Measurements from ENCODE around the gene ZC3H7A.
"Not testable (repeated sequence)": the region's sequence is repeated elsewhere in the genome, so short reads cannot be mapped to it uniquely, and the experiment has no call there.

The ZC3H7A gene

DNA sequence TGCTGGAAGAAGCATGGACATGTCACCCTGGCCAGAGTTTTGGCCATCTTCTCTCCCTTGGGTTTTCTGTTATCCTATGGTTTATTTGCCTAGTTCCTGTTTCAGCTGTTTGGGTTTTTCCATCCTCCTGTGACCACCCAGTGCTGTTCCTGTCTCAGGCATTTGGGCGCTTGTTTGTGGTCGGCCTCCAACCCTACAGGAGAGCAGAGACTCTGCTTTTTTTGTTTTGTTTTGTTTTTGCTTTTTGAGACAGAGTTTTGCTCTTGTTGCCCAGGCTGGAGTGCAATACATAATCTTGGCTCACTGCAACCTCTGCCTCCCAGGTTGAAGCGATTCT lies 3.3 kb upstream of the ZC3H7A start:
- DNase-seq, result no peak

DNA sequence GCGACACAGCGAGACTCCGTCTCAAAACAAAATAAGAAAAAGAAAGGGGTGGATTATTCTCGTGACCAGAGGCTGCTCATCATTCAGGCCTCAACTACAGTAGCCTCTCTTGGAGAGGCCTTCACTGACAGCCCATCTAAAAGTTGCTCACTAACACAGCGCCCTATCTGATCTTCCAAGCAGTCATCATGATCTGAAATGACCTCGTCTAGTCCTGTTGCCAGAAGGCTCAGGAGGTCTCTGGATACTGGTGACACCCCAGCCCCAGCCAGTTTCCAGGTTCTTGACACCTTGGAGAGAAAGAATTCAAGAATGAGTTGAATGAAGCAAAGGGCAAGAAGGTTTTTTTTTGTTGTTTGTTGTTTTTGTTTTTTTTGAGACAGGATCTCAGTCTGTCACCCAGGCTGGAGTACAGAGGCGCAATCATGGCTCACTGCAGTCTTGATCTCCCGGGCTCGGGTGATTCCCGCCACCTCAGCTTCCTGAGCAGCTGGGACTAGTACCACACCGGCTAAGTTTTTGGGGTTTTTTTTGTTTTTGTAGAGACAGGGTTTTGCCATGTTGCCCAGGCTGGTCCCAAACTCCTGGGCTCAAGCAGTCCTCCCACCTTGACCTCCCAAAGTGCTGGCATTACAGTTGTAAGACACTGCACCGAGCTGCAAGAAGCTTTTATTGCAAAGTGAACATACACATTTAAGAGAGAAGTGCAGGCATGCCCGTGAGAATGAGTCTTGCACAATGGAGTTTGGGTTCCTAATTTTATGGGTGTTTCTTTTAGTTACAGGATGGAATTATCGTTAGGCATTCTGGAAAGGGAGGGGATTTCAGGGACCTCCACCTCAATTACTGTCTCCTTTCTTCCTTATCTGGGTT lies 2.7 kb upstream of the ZC3H7A start:
- no peak for DNase-seq

DNA sequence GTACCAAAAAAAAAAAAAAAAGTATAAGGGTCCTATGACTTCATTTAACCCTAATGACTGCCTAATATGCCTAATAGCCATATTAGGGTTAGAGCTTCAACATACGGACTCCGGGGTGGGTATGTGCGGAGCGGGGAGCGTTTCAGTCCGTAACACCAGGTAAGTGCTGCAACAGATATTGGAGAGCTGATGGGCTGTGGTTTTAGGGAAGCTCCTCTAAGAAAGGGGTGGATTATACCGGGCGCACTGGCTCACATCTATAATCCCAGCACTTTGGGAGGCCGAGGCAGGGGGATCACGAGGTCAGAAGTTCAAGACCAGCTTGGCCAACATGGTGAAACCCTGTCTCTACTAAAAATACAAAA lies 1.9 kb upstream of the ZC3H7A start:
- no peak for DNase-seq

DNA sequence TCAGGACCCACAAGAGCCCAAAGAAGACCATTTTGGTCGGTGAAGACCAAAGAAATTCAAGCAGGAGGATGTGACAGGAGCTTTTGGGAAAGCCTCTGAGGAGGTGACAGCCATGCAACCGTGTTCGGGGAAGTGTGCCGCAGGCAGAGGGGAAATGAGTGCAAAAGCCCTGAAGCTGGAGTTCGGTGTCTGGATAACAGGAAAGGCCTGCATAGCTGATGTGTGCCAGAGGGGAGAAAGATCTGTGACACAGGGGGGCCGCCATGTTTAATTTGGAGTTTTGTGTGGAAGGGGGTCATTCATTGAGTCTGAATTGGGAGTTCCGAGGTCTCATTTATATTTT lies 870 bp upstream of the ZC3H7A start:
- DNase-seq, result no peak

DNA sequence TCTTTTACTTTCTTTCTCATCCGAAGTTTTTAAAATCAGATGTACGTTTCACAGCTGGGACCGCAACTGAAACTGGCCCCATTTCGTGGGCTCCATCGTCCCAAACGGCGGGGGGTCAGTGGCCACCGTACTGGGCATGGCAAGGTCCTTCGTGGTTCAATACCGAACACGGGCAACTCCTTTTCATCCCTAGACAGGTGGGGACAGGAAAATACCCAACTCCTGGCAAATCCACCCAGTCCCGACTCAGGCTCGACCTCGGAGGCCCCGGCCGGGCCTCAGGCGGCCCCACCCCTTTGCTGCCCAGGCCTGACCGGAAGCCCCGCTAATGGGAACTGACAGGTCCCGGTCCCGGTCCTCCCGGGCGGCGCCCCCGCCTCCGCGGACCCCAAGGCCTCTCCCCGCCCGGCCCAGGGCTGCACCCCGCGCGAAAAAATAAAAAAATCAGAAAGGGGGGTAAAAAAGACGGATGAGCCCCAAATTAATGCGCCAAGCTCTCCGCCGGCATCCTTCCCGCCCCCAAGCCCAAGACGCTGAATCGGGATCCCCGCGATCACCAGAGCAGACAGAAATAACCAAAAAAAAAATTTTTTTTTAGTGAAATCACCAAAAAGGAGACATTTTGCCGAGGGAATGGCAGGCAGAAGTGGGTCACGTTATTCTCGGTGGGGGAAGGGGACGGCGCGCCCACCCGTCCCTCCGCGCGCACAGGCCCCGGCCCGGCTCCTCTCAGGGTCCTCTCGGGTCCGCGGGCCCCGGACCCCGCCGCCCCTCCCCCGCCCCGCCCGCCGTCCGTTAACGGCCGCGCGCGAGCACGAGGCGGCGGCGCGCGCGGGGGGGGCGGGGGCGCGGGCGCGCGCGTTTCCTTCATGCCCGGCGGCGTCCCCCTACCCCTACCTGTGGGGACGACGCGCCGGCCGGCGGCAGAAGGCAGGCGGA lies 562 bp downstream of the ZC3H7A start:
- no peak for DNase-seq

DNA sequence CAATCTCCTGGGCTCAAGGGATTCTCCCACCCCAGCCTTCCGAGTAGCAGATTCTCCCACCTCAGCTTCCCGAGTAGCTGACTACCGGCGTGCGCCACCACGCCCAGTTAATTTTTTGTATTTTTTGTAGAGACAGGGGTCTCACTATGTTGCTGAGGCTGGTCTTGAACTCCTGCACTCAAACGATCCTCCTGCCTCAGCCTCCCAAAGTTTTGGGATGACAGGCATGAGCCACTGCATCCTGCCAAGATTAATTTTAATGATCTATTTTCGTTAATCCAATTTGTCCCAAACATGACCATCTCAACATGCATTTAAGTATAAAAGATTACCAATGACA lies 1.2 kb downstream of the ZC3H7A start:
- DNase-seq, result no peak

DNA sequence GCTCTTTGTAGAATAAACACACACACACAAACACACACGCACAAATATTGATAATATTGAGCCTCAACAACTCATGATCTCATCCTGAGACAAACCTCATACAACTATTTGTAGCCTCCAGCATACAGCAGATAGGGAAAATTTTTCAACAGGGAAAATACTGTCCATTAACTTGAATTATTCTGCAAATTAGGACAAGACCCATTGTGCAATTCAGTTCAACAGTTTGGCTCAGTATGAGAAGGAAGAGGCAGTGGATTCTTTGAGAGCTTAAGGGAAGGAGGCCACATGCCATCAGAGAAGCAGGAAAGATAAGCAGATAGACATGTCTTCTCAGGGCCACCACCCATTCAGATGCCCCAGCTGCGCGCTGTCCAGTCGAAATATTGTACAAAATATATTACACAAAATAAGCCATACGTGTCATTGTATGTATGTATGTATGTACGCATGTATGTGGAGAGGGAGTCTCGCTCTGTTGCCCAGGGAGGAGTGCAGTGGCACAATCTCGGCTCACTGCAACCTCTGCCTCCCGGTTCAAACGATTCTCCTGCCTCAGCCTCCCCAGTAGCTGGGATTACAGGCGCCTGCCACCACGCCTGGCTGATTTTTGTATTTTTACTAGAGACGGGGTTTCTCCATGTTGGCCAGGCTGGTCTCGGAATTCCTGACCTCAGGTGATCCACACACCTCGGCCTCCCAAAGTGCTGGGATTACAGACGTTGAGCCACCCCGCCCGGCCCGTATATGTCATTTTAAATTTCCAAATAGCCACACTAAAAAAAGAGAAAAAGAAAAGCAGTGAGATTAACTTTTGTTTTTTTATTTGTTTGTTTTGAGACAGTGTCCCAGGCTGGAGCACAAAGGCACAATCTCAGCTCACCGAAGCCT lies 1.8 kb downstream of the ZC3H7A start:
- DNase-seq, result no peak

DNA sequence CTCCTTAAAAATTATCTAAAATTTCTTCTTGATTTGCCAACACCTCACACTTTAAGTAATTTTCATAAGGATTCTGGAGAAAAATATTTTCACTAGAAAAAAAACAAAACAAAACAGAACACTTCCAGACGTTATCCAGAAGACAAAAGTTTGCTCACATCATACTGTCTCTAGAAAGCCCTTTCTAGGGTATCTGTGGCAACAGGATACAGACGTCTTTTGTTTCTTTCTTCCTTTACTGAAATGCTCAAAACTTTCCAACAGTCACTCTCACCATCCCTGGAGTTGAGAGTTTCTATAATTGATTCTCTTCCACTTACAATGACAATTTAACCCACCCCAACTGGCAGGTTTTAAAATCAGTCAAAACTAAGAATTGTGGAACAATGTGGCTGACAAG lies 2.6 kb downstream of the ZC3H7A start:
- no peak for DNase-seq

DNA sequence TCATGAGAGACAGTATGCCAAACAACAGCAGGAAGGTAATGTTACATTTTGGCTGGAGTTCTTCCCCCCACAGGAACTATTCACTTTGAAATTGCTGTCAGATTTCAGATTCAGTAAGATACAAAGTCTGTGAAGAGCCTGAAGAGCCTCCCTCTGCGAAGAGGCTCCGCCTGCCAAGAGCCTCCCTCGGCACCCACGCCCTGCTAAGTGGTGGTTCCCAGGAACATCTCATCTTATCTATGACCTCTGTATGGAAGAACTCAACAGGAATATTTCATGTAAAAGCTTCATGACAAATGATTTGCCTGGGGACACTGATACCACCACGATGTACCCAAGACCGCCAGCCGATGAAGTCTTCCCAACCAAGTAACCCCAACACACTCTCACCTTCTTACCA lies 3.2 kb downstream of the ZC3H7A start:
- DNase-seq, result no peak

DNA sequence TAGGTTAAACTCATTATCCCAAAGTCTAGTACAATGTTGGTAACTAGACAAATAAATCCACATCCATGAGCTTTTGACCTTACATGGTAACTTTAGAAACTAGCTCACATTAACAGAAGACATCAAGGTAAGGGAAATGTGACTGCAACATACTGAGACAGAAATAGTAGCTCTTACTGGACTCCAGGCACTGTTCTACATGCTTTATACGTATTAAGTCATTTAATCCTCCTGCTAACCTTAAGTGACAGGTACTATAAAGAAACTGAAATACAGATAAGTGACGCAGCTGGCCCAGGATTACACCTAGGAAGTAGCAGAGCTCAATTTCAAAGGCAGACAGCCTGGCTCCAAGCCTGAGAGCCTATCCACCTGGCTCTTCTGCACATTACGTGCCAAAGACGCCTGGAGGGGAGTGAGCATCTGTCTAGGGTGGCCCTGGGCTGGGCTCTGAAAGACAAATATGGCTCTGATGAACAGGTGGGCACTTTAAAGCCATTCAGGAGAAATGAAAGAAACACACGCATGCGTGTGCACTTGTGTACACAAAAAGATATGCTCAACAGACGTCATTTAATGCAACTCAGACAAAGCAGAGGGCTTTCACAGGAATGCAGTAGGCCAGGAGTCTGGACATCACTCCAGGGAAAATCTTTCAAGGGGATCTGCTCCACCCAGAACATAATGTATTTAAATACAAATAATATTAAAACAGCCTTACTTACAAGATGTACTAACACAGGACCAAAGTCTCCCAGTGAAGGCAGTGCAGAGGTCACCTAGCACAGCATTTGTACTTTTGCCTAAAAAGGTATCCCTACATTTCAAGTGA lies 4.4 kb downstream of the ZC3H7A start:
- peak; percentile 92 for DNase-seq

DNA sequence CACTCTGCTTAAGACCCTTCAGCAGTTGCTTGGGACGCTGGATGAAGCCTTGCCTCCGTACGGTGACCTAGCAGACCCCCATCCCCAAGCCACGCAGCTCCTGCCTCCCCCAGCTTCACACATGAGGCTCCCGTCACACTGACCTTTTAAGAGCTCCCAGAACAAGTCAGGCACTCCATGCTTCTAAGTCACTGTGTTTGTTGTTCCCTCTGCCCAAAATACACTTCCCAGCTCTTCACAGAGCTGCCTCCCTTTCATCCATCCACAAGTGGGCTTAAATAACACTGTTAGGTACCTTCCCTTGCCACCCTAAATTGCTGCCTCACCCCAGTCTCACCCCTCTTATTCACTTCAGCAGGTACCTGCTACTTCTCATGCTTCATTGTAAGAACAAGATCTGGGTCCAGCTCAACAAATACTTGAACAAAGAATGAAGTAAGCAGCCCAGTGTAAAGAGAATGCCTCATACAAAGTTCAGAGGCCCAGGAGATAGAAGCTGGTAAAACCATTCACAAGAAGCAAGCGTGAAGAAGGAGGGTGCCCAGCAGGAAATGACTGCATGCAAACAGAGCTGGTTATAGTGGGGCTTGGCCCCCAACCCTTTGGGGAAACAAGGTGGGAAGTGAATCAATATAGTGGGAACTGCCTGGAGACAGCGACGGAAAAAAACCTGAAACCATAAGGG lies 5.8 kb downstream of the ZC3H7A start:
- DNase-seq, result no peak

DNA sequence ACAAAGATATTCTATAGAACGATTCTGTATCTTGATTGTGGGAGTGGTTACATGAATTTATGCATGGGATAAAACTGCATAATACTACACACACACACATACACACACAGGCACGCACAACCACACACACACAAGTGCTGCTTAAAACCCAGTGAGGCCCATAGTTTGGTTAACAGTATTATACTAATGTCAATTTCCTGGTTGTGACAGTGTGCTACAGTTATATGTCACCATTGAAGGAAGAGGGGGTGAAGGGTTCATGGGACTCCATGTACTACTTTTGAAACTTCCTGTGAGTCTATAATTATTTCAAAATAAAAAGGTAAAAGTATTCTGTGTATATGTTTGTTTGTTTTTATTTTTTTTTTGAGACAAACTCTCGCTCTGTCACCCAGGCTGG lies 8.1 kb downstream of the ZC3H7A start:
- DNase-seq, result no peak

DNA sequence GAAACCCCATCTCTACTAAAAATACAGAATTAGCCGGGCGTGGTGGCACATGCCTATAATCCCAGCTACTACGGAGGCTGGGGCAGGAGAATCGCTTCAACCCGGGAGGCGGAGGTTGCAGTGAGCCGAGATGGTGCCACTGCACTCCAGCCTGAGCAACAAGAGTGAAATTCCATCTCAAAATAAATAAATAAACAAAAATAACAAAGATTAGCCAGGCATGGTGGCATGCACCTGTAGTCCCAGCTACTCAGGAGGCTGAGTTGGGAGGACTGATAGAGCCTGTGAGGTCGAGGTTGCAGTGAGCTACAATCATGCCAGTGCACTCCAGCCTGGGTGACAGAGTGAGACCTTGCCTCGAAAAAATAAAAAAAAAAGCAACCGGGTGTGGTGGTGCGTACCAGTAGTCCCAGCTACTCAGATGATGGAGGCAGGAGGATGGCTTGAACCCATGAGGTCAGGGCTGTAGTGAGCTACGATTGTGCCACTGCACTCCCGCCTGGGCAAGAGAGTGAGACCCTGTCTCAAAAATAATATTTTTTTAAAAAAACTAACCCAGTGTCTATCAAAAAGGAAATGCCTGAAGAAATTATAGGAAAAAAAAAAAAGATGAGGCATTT lies 12.0 kb downstream of the ZC3H7A start:
- not testable (repeated sequence) for DNase-seq

DNA sequence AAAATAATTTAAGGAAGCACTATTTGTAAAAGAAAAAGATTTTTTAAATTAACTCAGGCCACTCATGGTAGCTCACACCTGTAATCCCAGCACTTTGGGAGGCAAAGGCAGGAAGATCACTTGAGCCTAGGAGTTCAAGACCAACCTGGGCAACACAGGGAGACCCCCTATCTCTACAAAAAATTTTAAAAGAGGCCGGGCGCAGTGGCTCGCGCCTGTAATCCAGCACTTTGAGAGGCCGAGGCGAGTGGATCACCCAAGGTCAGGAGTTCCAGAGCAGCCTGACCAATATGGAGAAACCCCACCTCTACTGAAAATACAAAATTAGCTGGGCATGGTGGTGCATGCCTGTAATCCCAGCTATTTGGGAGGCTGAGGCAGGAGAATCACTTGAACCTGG lies 12.7 kb downstream of the ZC3H7A start:
- not testable (repeated sequence) for DNase-seq

DNA sequence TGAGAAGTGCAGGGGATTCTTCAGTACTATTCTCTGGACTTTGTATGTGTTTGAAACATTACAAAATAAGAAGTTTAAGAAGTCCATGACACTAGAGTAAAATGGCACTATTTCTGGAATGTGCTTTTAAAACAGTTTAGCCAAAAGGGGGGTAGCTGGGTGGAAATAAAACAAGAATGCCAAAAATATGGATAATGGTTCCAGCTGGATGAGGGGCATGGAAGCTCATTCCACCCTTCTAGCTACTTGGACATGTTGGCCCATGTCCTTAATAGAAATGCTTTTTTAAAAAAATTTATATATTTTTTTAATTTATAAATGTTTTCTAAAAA lies 13.1 kb downstream of the ZC3H7A start:
- no peak for DNase-seq

DNA sequence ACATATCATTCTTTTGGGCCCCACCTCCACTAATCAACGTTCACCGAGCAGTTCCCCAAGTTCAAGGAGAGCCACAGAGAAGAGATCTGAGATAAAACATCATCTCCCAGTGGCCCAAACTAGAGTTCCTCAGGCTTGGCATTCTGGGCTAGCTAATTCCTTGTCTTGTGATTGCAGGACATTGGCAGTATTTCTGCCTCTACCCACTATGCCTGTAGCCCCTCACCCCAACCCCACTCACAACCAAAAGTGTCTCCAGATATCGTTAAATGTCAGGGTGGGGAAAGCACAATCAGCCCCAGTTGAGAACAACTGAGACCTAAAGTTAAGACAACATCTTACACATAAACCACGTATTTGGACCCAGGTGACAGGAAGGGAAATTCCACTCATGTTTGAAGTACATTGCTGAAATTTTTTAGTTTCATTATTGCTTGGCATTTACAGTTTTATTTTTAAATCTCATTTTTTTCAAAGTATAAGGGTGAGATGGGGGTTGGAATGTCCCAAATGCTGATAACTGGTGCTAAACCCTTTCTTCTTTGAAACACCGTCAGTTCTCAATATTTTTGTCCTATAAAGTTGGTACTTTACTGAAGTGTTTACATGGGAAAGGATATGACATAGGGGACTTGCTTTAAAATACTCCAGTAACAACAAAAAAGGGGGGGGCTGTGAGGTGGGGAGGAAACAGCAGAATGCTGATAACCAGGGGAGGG lies 13.6 kb downstream of the ZC3H7A start:
- DNase-seq, result no peak

DNA sequence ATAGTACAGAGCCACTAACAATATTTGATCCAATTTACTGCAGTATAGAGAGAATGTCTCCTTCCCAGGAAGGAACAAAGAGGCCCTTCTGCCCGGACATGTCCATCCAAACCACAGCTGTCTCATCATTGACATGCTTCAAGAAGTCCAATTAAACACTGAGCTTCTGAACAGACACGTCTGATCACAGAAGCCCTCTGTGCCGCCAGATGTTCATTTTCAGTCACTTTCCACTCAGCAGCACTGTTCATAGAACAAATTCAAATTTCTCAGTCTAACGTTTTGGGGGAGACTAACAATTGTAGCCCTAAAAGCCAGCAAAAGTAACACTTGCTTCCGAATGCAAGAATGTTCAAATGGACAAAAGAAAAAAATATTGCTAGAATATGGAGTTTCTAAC lies 15.3 kb downstream of the ZC3H7A start:
- DNase-seq, result no peak

DNA sequence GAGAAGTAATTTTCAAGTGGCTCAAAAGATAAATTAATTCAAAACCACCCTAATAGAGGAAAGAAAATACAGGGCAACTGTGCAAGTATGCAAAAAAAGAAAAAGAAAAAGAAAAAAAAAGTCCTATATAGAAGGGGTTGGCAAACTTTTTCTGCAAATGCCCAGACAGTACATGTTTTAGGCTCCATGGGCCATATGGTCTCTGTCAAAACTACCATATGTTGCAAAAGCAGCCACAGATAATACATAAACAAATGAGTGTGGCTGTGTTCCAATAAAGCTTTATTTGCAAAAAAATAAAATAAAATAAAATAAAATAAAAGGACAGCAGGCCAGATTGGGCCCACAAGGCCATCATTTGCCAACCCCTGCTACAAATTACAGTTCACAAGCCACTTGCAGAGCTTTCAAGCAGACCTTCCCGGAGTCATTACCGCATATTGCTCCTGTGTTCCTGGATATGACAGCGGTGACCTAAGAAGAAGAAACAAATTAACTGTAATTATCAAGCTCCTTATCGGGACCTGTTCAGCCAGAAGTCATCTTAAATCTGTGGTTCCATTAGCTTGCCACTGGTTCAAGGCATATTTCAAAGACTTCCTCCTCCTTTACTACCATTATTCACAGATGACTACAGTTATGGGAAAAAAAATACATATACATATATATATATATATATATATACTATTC lies 15.9 kb downstream of the ZC3H7A start:
- no peak for DNase-seq

DNA sequence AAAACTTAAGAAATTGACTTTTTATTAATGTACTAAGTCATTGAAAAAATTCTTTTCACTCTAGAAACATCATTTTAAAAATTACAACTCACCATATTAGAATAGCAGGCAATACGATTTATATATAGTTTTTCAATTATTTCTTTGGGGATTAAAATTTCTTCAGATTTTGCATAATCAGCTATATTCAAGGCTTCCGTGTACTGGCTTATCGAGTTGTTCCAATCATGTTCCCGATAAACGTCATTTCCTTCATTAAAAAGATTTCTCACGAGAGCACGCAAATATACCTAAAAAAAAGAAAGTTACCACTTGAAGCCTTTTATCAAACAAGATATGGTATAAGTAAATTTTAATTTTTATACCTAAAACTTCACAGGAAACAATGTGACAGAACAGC lies 18.0 kb downstream of the ZC3H7A start:
- DNase-seq, result no peak

DNA sequence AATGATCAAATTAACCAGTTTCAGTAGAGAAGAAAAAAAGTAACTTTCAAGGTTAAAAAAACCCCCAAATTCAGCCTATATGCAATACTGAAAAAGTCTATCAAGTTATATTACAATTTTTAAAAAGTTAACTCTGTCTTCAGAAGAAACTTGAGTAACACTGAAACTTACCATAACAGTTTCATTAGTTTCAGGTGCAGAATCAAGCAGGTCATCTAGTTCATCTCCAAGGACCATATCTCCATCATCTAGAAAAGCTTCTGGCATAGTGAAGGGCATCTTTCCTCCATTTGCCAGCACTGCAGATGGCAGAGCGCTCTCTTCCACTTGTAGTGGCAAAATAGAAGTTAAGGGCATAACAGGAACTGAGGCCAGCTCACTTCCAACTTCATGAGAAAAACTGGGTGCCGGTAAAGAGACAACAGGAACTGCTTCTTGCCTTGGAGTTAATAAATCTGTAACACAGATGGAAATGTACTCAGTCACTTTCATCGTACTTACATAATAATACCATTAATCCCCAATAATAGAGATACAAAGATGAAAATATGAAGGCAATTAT lies 22.9 kb downstream of the ZC3H7A start:
- DNase-seq, result no peak

All from NCI-H2107 (cell line).